GM21423 (cell line): ENCODE results near the gene SHC2.
"Not testable (repeated sequence)": the region's sequence is repeated elsewhere in the genome, so short reads cannot be mapped to it uniquely, and the experiment has no call there.

Experiments used
- ATAC-seq: cut with Tn5 transposase; IDR thresholded peaks from one replicate; pipeline ENCODE4 v1.9.1; 2021; ENCODE audit warnings: mild to moderate bottlenecking, moderate library complexity; ENCODE audit not compliant: unreplicated experiment

The SHC2 gene

GRCh38 chr19:408902-409515 is 51.8 kb downstream of the SHC2 start, which contains the start of gene C2CD4C:
Gene C2CD4C, minus strand, starts transcription at chr19:409147. Its CDS starts 786 bp downstream, at chr19:408361.
- ATAC-seq = no peak

- no peak for ATAC-seq
Measured at GRCh38 chr19:408441-408901, 52.4 kb downstream of the SHC2 start.

GRCh38 chr19:407511-408440 is 53.1 kb downstream of the SHC2 start:
- ATAC-seq = no peak

DNA sequence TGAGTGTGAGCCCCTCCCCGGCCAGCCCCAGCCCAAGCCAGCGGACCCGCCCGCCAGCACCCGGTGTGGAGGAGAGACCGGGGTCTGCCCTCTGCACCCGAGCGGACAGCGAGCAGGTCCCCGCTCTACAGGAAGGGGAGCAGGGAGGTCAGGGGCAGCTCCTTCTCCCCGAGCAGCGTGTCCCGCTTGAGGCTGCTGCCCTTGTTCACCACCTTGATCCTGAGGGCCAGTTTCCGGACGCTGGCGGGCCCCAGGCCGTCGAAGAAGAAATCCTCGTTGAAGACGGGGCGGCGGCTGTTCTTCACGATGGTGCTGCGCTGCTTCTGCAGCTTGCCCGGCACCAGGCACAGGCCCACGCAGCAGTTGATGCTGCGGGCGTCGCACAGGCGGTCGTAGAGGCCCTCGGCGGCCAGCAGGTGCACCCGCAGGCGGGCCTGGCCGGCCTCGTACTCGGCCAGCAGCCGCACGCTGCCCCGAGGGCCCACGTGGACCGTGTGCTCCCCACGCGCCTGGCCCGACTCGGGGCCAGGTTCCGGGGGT is 53.8 kb downstream of the SHC2 start:
- ATAC-seq = no peak

GRCh38 chr19:406135-406781 is 54.6 kb downstream of the SHC2 start:
- ATAC-seq = no peak

DNA sequence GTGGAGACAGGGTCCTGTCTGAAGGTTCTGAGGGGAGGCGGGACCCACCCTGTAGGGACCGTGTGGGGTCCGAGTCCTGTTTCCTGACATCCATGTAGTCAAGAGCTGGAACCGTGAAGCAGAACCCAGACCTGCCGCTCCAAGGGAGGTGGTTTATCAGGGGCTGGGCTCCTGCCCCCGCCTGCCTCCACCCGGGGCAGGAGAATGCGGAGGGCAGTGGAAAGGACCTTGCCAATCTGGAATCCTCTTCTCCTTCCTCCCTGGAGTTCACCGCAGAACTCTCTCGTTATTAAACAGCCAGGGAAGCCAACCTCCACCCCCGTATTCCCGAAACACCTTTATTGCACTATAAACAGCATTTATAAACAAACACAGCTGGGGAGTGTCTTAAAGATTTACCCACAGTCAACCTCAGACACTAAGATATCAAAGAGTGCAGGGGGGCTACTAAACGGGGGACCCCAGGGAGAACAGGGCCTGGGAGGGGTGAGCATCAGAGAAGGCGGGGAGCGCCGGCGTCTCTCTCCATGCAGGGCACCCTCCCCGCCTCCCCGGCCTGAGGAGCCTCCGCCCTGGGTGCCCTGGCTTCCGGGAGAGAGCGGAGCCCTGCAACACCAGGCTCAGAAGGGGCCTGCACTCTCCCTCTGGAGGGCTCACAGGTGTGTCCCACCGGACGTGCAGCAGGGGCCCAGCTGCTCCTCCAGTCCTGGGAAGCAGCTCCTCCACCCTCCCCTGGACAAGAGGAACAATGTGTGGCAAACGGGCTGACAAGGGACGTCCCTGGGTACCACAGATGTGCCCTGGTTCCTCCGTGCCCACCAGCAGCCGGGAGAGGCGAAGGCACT is 55.5 kb downstream of the SHC2 start:
- no peak for ATAC-seq

DNA sequence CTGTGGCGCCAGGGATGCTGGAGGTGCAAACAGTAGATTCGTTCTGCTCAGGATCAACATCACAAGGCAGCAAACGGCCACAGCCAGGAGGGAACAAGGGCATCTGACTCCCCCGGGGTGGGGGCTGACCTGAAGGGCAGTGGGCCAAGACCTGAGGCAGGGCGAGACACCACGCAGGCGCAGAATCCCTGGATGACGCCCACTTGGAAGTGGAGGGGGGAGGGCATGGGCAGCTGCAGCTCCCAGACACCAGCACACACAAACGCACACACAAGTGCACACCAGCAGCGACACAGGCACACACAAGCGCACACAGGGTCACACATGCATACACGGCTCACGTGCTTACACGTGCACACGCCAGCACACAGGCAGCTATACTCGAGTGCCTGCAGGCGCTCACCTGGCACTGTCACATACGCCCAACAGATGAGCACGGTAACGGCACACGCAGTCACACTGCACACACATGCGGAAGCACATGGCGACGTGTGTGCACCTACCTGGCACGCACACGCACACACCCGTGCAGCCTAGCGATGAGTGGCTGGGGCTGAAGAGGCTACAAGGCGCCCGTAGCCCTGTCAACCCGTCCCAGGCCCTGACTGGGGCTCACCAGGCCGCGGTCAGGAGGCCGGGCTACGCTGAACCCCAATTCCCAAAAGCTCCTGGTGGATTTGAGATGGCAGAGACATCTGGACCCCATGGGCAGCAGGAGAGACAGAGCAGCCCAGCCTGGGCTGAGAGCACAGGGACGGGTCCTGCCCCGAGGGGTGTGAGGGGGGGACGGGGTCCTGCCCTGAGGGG is 57.4 kb downstream of the SHC2 start:
- ATAC-seq = no peak

DNA sequence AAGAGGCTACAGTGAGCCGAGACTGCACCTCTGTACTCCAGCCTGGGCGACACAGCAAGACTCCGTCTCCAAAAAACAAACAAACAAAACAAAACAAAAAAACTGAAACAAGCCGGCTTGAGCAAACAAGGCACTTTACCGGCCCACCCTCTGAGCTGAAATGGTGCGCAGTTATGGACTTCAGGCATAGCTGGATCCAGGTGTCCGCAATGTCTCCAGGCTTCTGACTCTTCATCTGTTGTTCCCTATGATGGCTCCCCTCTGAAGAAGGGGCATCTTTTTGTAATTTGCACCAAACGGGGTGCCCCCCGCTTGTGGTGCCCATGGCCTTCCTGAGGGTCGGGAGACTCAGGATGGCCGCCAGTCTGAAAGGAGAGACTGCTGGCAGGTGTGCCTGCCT is 58.0 kb downstream of the SHC2 start:
- ATAC-seq = no peak

GRCh38 chr19:401866-402511 is 58.8 kb downstream of the SHC2 start:
- no peak for ATAC-seq

DNA sequence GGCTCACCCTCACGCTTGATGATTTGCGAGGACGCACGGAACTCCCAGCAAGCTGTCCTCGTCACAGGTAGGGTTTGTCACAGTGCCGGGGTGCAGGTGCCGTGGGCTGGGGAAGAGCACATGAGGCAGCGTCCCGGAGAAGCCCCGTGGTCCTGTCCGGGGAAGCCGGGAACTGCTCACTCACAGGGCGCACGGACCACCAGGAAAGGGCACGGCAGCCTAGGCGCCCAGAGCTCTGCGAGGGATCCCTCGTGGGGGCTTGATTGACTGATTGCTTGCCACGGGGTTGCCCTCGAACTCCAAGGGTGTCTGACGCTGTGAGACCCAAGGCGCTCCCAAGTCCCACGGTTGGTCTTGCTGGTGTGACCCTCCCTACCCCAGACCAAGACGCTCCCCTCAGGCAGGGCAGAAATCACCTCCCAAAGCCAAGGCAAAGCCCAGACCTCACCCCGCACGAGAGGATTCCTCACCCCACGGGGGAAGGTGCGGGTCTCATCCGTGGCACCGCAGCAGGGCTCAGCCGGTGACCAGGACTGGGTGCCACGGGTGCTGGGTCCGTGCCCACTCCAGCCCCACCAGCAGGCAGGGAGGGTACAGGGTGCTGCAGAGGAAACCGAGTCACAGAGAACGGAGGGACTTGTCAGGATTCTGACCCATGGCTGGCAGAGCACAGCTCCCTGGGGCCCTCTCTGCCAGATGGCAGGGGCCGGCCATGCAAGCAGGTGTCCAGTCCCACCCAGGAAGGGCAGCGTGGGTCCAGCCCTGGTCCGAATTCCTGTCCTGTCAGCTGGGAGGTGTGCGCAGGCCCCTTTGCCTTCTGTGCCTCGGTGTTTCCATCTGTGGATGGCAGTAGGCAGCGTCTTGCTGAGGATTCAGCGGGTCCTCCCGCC is 59.6 kb downstream of the SHC2 start:
- ATAC-seq = no peak

DNA sequence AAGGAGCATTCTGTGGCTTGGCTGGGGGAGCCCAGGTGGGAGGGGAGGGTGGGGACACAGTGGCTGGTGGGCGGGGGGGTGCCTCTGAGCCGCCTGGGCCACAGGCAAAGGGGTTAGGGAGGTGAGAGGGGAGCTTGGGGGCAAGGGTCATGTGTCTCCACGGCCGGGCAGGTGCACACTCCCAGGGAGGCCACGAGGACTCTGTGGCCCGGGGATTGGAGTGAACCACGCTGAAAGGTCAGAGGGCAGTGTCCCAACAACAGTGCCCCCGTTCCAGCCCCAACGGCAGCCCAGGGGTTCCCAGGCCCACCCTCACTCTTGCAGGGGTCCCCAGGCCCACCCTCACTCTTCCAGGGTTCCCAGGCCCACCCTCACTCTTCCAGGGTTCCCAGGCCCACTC is 61.5 kb downstream of the SHC2 start:
- no peak for ATAC-seq

DNA sequence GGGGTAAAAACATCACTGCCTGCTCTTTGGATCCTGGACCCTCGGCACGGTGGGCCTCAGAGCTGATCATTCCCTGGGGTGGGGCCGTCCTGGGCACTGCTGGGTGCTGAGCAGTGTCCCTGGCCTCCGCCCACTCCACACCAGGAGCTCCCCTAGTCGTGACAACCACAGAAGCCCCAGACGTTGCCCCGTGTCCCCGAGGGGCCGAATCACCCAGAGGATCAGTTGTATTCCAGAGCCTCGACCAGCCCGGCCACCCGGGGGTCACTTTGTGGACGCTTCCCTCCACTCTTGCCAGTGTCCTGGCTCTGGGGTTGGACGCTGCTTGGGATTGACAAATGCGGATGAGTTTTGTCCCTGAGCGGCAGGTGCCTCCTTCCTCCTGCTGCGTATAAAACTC is 62.1 kb downstream of the SHC2 start:
- no peak for ATAC-seq

DNA sequence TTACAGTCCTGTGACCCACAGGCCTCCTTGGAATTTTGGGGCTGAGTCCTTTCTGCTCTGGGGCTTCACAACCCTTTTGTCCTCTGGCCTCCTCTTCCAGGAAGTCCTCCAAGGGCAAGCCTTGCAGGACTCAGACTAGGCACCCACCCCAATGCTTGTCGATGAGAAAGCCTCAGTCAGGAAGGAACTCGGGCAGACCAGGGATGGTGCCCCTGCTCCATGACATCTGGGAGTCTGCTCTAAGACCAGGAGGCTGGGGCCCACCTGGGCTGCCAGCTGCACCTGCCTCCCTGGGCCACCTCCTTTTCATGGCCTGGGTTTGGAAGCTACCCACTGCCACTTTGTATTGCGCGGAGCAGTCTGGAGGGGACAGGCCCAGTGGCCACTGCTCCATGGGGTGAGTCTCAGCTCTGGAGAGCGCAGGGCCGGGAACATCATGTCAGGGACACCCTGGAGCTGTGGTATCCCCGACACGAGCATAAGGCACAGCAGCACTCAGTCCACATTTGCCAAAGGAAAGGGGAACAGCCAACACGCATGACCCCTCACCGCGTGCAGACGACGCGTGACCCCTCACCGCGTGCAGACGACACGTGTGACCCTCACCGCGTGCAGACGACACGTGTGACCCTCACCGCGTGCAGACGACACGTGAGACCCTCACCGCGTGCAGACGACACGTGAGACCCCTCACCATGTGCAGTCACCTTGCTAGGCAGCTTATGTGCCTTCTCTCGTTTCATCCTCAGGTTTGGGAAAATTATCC is 62.7 kb downstream of the SHC2 start:
- no peak for ATAC-seq

DNA sequence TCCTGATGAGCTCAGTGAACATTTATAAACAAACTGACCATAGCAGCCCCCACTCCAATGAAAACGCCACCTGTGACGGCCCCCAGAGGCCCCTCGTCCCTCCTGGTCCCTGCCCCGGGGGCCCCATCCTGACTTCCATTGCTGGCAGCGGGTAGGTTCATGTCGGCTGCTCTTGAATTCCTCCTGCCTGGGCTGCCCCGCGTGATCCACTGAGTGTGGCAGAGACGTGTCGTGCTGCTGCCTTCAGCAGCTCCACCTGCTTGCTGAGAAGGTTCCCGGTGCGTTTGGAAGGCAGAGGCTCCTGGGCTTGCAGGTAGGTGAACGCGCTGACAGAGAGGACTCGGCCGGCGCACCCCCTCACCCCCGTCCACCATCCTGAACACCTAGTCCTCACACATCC is 63.5 kb downstream of the SHC2 start:
- ATAC-seq = no peak

DNA sequence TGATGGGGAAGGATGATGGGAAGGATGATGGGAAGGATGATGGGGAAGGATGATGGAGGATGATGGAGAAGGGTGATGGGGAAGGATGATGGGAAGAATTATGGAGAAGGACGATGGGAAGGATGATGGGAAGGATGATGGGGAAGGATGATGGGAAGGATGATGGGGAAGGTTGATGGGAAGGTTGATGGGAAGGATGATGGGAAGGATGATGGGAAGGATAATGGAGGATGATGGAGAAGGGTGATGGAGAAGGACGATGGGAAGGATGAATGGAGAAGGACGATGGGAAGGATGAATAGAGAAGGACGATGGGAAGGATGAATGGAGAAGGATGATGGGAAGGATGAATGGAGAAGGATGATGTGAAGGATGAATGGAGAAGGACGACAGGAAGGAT is 65.4 kb downstream of the SHC2 start:
- no peak for ATAC-seq

GRCh38 chr19:394857-395256 is 66.0 kb downstream of the SHC2 start:
- ATAC-seq = not testable (repeated sequence)

- not testable (repeated sequence) for ATAC-seq
Measured at GRCh38 chr19:393560-393959, 67.3 kb downstream of the SHC2 start.
